NCI-H2227 (cell line): ENCODE data around the gene UBASH3B.
"Not testable (repeated sequence)": the region's sequence is repeated elsewhere in the genome, so short reads cannot be mapped to it uniquely, and the experiment has no call there.

ENCODE experiments used
- DNase-seq: peaks from one replicate; lab custom pipeline; 2025; ENCODE audit not compliant: unreplicated experiment; lab: John Stamatoyannopoulos, UW

UBASH3B gene

GRCh38 chr11:122729139-122729538 lies 73.6 kb downstream of the UBASH3B start:
- DNase-seq: no peak

GRCh38 chr11:122730694-122731093 lies 75.2 kb downstream of the UBASH3B start:
- DNase-seq: not testable (repeated sequence)

GRCh38 chr11:122731500-122731913 lies 76.0 kb downstream of the UBASH3B start:
- DNase-seq: no peak

GRCh38 chr11:122732342-122733315 lies 77.1 kb downstream of the UBASH3B start:
- DNase-seq: no peak

GRCh38 chr11:122733318-122733717 lies 77.8 kb downstream of the UBASH3B start:
- DNase-seq: peak; percentile 18

- DNase-seq: peak; percentile 8
Observed at GRCh38 chr11:122734848-122735496, 79.5 kb downstream of the UBASH3B start.

GRCh38 chr11:122737951-122738693 lies 82.6 kb downstream of the UBASH3B start:
- DNase-seq: no peak

GRCh38 chr11:122741613-122742300 lies 86.2 kb downstream of the UBASH3B start:
- DNase-seq: no peak

GRCh38 chr11:122742301-122743018 lies 86.9 kb downstream of the UBASH3B start:
- DNase-seq: no peak

GRCh38 chr11:122743097-122743741 lies 87.7 kb downstream of the UBASH3B start:
- no peak for DNase-seq

- no peak for DNase-seq
Observed at GRCh38 chr11:122743949-122744348, 88.4 kb downstream of the UBASH3B start.

GRCh38 chr11:122744357-122744756 lies 88.8 kb downstream of the UBASH3B start:
- no peak for DNase-seq

- no peak for DNase-seq
Observed at GRCh38 chr11:122745111-122745510, 89.6 kb downstream of the UBASH3B start.

GRCh38 chr11:122746050-122746478 lies 90.5 kb downstream of the UBASH3B start:
- DNase-seq: no peak

GRCh38 chr11:122746611-122747244 lies 91.2 kb downstream of the UBASH3B start:
- DNase-seq: no peak

- no peak for DNase-seq
Observed at GRCh38 chr11:122747351-122747781, 91.8 kb downstream of the UBASH3B start.

GRCh38 chr11:122749005-122749687 lies 93.6 kb downstream of the UBASH3B start:
- DNase-seq: no peak

GRCh38 chr11:122750049-122750448 lies 94.5 kb downstream of the UBASH3B start:
- no peak for DNase-seq
